Pancreas (tissue), 10 donors: ENCODE results near the gene CCT3. TPM values are rescaled to one million over a fixed set of nuclear protein-coding genes. Genes with fewer than 3 reads are reported as not detected.

ENCODE experiments used
- ATAC-seq, 4 donors: fragments of 200-7000 bp; cut with Tn5 transposase; one replicate each; pipeline versions ENCODE4 v1.8.0 to v1.9.1; 2020; ENCODE audit warnings: mild to moderate bottlenecking in 4 of 4, moderate library complexity in 4 of 4
- DNase-seq, 6 donors: peaks; one replicate each; pipeline ENCODE4 v3.0.0-alpha.2; 2020
- FAIRE-seq: peaks from 2 replicates; lab custom pipeline; 2012; peaks lifted over from hg19 to GRCh38; lab: Jason Lieb, UNC
- H3K27ac ChIP-seq, 4 donors: fragments of 200-600 bp; sonication (generic); 1 replicate in 3 of 4; 2 replicates in 1 of 4; pipeline versions ENCODE4 v1.5.0 to v1.8.0; 2020
- H3K27me3 ChIP-seq, 4 donors: fragments of 200-600 bp; one replicate each; pipeline ENCODE4 v1.8.0; 2021
- H3K36me3 ChIP-seq, 3 donors: fragments of 200-600 bp; sonication (generic) in 1 of 3; one replicate each; pipeline versions ENCODE4 v1.5.0 to v1.8.0; 2020 to 2021
- H3K4me1 ChIP-seq, 3 donors: fragments of 200-600 bp; one replicate each; pipeline ENCODE4 v1.8.0; 2021
- H3K4me3 ChIP-seq, 4 donors: fragments of 200-600 bp; sonication (generic) in 2 of 4; one replicate each; pipeline versions ENCODE4 v1.5.0 to v1.8.0; 2020 to 2021
- H3K9me3 ChIP-seq, 4 donors: fragments of 200-600 bp; one replicate each; pipeline ENCODE4 v1.8.0; 2021
- CTCF ChIP-seq, 4 donors: fragments of 200-600 bp; sonication (generic) in 3 of 4; IDR thresholded peaks; one replicate each; pipeline versions ENCODE4 v1.5.0 to v1.8.0; 2021; ENCODE audit warnings: antibody characterized with exemption in 4 of 4
- WGBS, 2 donors: extraction: QIAGEN DNeasy Blood & Tissue Kit; methylation state at CpG; one replicate each; pipeline ENCODE4 v1.1.7; 2013; 5-methylcytosine and 5-hydroxymethylcytosine counted together
- intact Hi-C, 3 donors: fragments of 100-400 bp; cut with DNase I; formaldehyde crosslinking; loops; one replicate each; pipeline versions ENCODE4 v1.11.1 to v1.14.2; 2022
- polyA plus RNA-seq, 2 donors: library from polyadenylated mRNA; stranded (reverse); fragments of 200-250 nt; gene quantifications; one replicate each; pipeline ENCODE4 v1.2.3, GENCODE V29; 2013
- total RNA-seq, 6 donors: library from RNA; stranded (reverse); fragmentation: NEBNext Ultra II Directional in 4 of 6; extraction: Animal tissue kit (Norgen Biotek cat#: 25700) in 4 of 6; gene quantifications; one replicate each; pipeline versions ENCODE4 v1.2.1 to v1.2.4, GENCODE V29; 2021 to 2023
- donor health status: healthy with polysubstance abuse.
- donor health status: DM: no; HTN: no; CAD: no; lungs with moderate emphysema.
- donor health status: DM: no; HTN: no; CAD: no.
- donor health status: control.
- donor health status: control.
- donor health status: Bipolar disorder and iron deficiency.
- donor health status: DM: yes; HTN: yes; CAD: no.
- donor health status: DM: no; HTN: no; CAD: no.
- donor health status: DM: no; HTN: no; CAD: no.
- donor health status: DM: yes; HTN: yes; CAD: no.

Gene CCT3
- total and polyA plus RNA-seq, 8 donors, result 47.1 to 107 (median 82.9) TPM

- peak in 5 of 6 donors; percentile 20 to 83 (median 52) for DNase-seq
- Histone ChIP-seq H3K36me3 (no peaks in the 10 kb centered on the region), H3K4me3 (no peak overlapping the region), H3K4me1 (no peaks in the 10 kb centered on the region), H3K9me3 (no peaks in the 10 kb centered on the region), H3K27me3 (no peaks in the 10 kb centered on the region), H3K27ac (no peak overlapping the region)
- peak; percentile 73 to 86 (median 81) for TF ChIP-seq CTCF (IDR thresholded peaks at IDR 0.05)
- intact Hi-C loops, result loop anchor here (2.0 to 10.0 kb wide), 3 partner anchors 59 to 62 kb away; no protein-coding TSS in a partner anchor
- no peak for FAIRE-seq
- WGBS, 2 donors, result 11 to 15% methylated on average over 9 of the region's 9 CpGs
- ATAC-seq, result peak; percentile 59 to 78 (median 75)
Measured at GRCh38 chr1:156385534-156386031, 47.5 kb upstream of the CCT3 start.

- Histone ChIP-seq H3K4me3 (no peak overlapping the region), H3K4me1 (no peaks in the 10 kb centered on the region), H3K27ac (no peak overlapping the region), H3K36me3 (no peaks in the 10 kb centered on the region), H3K9me3 (no peaks in the 10 kb centered on the region), H3K27me3 (no peaks in the 10 kb centered on the region)
- ATAC-seq (no peak), DNase-seq (no peak), FAIRE-seq (no peak)
- TF ChIP-seq CTCF (IDR thresholded peaks at IDR 0.05), result no peak
- 88% methylated on average over 5 of the region's 5 CpGs for WGBS, 2 donors
- intact Hi-C loops, result loop anchor here in 2 of 3 donors (5.0 to 10.0 kb wide), 2 partner anchors 60 to 63 kb away; no protein-coding TSS in a partner anchor
Measured at GRCh38 chr1:156384658-156385057, 46.6 kb upstream of the CCT3 start.

GRCh38 chr1:156384007-156384406 lies 45.9 kb upstream of the CCT3 start:
- Histone ChIP-seq H3K4me1 (no peaks in the 10 kb centered on the region), H3K9me3 (no peaks in the 10 kb centered on the region), H3K27me3 (no peaks in the 10 kb centered on the region), H3K36me3 (no peaks in the 10 kb centered on the region), H3K4me3 (no peak overlapping the region), H3K27ac (no peak overlapping the region)
- WGBS, 2 donors, result 75 to 77% methylated on average over 3 of the region's 3 CpGs
- TF ChIP-seq CTCF (IDR thresholded peaks at IDR 0.05), result no peak
- no peak for ATAC-seq
- no peak for FAIRE-seq
- DNase-seq, result no peak
- intact Hi-C loops, result loop anchor here in 1 of 3 donors (10.0 kb wide), 1 partner anchor 61 kb away; no protein-coding TSS in a partner anchor

GRCh38 chr1:156383023-156383422 lies 44.9 kb upstream of the CCT3 start:
- TF ChIP-seq CTCF (IDR thresholded peaks at IDR 0.05), result peak; percentile 59 to 78 (median 66)
- ATAC-seq (peak; percentile 85 to 94 (median 92)), DNase-seq (peak in 5 of 6 donors; percentile 41 to 76 (median 60)), FAIRE-seq (no peak)
- 45 to 61% methylated on average over 9 of the region's 9 CpGs for WGBS, 2 donors
- intact Hi-C loops, result loop anchor here in 1 of 3 donors (10.0 kb wide), 1 partner anchor 62 kb away; no protein-coding TSS in a partner anchor
- Histone ChIP-seq H3K4me3 (no peak overlapping the region), H3K36me3 (no peaks in the 10 kb centered on the region), H3K27me3 (no peaks in the 10 kb centered on the region), H3K4me1 (no peaks in the 10 kb centered on the region), H3K27ac (no peak overlapping the region), H3K9me3 (no peaks in the 10 kb centered on the region)

GRCh38 chr1:156382561-156382960 lies 44.5 kb upstream of the CCT3 start:
- Histone ChIP-seq H3K36me3 (no peaks in the 10 kb centered on the region), H3K27me3 (no peaks in the 10 kb centered on the region), H3K4me1 (no peaks in the 10 kb centered on the region), H3K4me3 (no peak overlapping the region), H3K9me3 (no peaks in the 10 kb centered on the region), H3K27ac (no peak overlapping the region)
- intact Hi-C loops, result loop anchor here in 1 of 3 donors (10.0 kb wide), 1 partner anchor 62 kb away; no protein-coding TSS in a partner anchor
- WGBS, 2 donors, result 56 to 60% methylated on average over 7 of the region's 7 CpGs
- no peak for FAIRE-seq
- ATAC-seq, result no peak
- DNase-seq, result no peak
- no peak for TF ChIP-seq CTCF (IDR thresholded peaks at IDR 0.05)
